Cerebellar cortex (tissue), 1 donor: ENCODE results near the gene ADAMTSL1.
A peak's percentile ranks its signal among the peaks of the same experiment; 100 is the strongest.

ENCODE experiments used
- DNase-seq: peaks from one replicate; pipeline ENCODE4 v3.0.0-alpha.2; 2015; ENCODE audit warnings: low spot score

Gene ADAMTSL1

GRCh38 chr9:18473652-18474279 lies at the start of gene ADAMTSL1:
ADAMTSL1 (plus strand) TSS chr9:18474153; CDS start chr9:18474233, 80 bp downstream.
- DNase-seq, result peak; percentile 51

GRCh38 chr9:18427691-18428090 lies 46.3 kb upstream of the ADAMTSL1 start:
- DNase-seq, result no peak

GRCh38 chr9:18428661-18429060 lies 45.3 kb upstream of the ADAMTSL1 start:
- DNase-seq, result no peak

GRCh38 chr9:18429070-18429469 lies 44.9 kb upstream of the ADAMTSL1 start:
- DNase-seq, result no peak

GRCh38 chr9:18433620-18434019 lies 40.3 kb upstream of the ADAMTSL1 start:
- DNase-seq, result no peak

GRCh38 chr9:18437315-18438201 lies 36.4 kb upstream of the ADAMTSL1 start:
- no peak for DNase-seq

- DNase-seq, result peak; percentile 8
Measured at GRCh38 chr9:18438300-18438925, 35.5 kb upstream of the ADAMTSL1 start.

- DNase-seq, result no peak
Measured at GRCh38 chr9:18438951-18439350, 35.0 kb upstream of the ADAMTSL1 start.

GRCh38 chr9:18441261-18441660 lies 32.7 kb upstream of the ADAMTSL1 start:
- no peak for DNase-seq

GRCh38 chr9:18442629-18443491 lies 31.1 kb upstream of the ADAMTSL1 start:
- peak; percentile 74 for DNase-seq

- DNase-seq, result peak; percentile 9
Measured at GRCh38 chr9:18447131-18447530, 26.8 kb upstream of the ADAMTSL1 start.

GRCh38 chr9:18447541-18447940 lies 26.4 kb upstream of the ADAMTSL1 start:
- DNase-seq, result no peak

- DNase-seq, result peak; percentile 13
Measured at GRCh38 chr9:18448101-18448500, 25.9 kb upstream of the ADAMTSL1 start.

- no peak for DNase-seq
Measured at GRCh38 chr9:18451406-18451805, 22.5 kb upstream of the ADAMTSL1 start.

GRCh38 chr9:18452276-18452675 lies 21.7 kb upstream of the ADAMTSL1 start:
- DNase-seq, result no peak

GRCh38 chr9:18456624-18457237 lies 17.2 kb upstream of the ADAMTSL1 start:
- DNase-seq, result no peak

- DNase-seq, result no peak
Measured at GRCh38 chr9:18457510-18457909, 16.4 kb upstream of the ADAMTSL1 start.

- no peak for DNase-seq
Measured at GRCh38 chr9:18459962-18460584, 13.9 kb upstream of the ADAMTSL1 start.

- no peak for DNase-seq
Measured at GRCh38 chr9:18461496-18461895, 12.5 kb upstream of the ADAMTSL1 start.

- DNase-seq, result no peak
Measured at GRCh38 chr9:18463991-18464390, 10.0 kb upstream of the ADAMTSL1 start.

GRCh38 chr9:18466101-18466500 lies 7.9 kb upstream of the ADAMTSL1 start:
- no peak for DNase-seq
